CD4-positive, CD25-positive, alpha-beta regulatory T cell (primary cell): ENCODE measurements around the gene PPP2R3B. TPM values are rescaled to one million over a fixed set of nuclear protein-coding genes. Genes with fewer than 3 reads are reported as not detected.

Source experiments
- ATAC-seq, 2 donors: fragments of 150-1000 bp; cut with Tn5 transposase; one replicate each; pipeline ENCODE4 v1.10.0; 2021; ENCODE audit warnings: low read depth in 2 of 2, moderate number of reproducible peaks in 2 of 2, moderate library complexity in 1 of 2
- DNase-seq, 3 donors: peaks; one replicate each; pipeline versions ENCODE4 v3.0.0 to v3.0.0-alpha.2; 2012 to 2022; ENCODE audit warnings: mixed read lengths in 1 of 3
- H3K27ac ChIP-seq: one replicate; pipeline ENCODE4 v1.7.0; 2013; ENCODE audit warnings: mild to moderate bottlenecking, low read length; ENCODE audit not compliant: insufficient read depth, poor library complexity, severe bottlenecking
- H3K27me3 ChIP-seq: one replicate; pipeline ENCODE4 v1.7.0; 2013; ENCODE audit warnings: low read length; ENCODE audit not compliant: control insufficient read depth, insufficient read depth
- H3K36me3 ChIP-seq: one replicate; pipeline ENCODE4 v1.7.0; 2013; ENCODE audit warnings: mild to moderate bottlenecking, low read length, moderate library complexity; ENCODE audit not compliant: control insufficient read depth, insufficient read depth
- H3K4me1 ChIP-seq: 2 replicates; pipeline ENCODE4 v1.7.0; 2013; ENCODE audit warnings: mild to moderate bottlenecking, low read length; ENCODE audit not compliant: insufficient read depth, control insufficient read depth, poor library complexity, severe bottlenecking
- H3K4me3 ChIP-seq: one replicate; pipeline ENCODE4 v1.7.0; 2013; ENCODE audit warnings: low read depth, mild to moderate bottlenecking, low read length, moderate library complexity
- H3K9me3 ChIP-seq, 2 experiments: 1 replicate in 1 of 2; 2 replicates in 1 of 2; pipeline ENCODE4 v1.7.0; 2013; ENCODE audit warnings: low read length in 2 of 2, mild to moderate bottlenecking in 1 of 2, moderate library complexity in 1 of 2; ENCODE audit not compliant: control insufficient read depth in 2 of 2
- H3K27ac Mint-ChIP-seq, 3 donors: one replicate each; pipeline ENCODE4 v1.8.0; 2020 to 2022; ENCODE audit warnings: mild to moderate bottlenecking in 3 of 3, mixed read lengths in 3 of 3, moderate library complexity in 2 of 3
- H3K27me3 Mint-ChIP-seq: one replicate; pipeline ENCODE4 v1.8.0; 2022; ENCODE audit warnings: mild to moderate bottlenecking, mixed read lengths
- H3K36me3 Mint-ChIP-seq: one replicate; pipeline ENCODE4 v1.8.0; 2020; ENCODE audit warnings: mixed read lengths
- H3K4me1 Mint-ChIP-seq, 4 donors: one replicate each; pipeline ENCODE4 v1.8.0; 2020 to 2022; ENCODE audit warnings: mixed read lengths in 4 of 4, mild to moderate bottlenecking in 1 of 4
- H3K4me3 Mint-ChIP-seq, 4 donors: one replicate each; pipeline ENCODE4 v1.8.0; 2020 to 2022; ENCODE audit warnings: mild to moderate bottlenecking in 4 of 4, mixed read lengths in 4 of 4, moderate library complexity in 3 of 4
- H3K9me3 Mint-ChIP-seq, 7 donors: one replicate each; pipeline ENCODE4 v1.8.0; 2020 to 2022; ENCODE audit warnings: mixed read lengths in 7 of 7, mild to moderate bottlenecking in 3 of 7, moderate library complexity in 2 of 7
- polyA plus RNA-seq, 4 donors: library from polyadenylated mRNA; unstranded; fragments of 300-500 nt; fragmentation: Illumina TruSeq; gene quantifications; one replicate each; pipeline ENCODE4 v1.2.3, GENCODE V29; 2021
- total RNA-seq: library from RNA; stranded (reverse); gene quantifications from one replicate; pipeline ENCODE4 v1.2.3, GENCODE V29; 2022

Gene PPP2R3B
- total and polyA plus RNA-seq, 5 donors from 2014 or later = 4.8 to 23.5 (median 8.6) TPM

GRCh38 chrX:350148-350533, 36.6 kb downstream of the PPP2R3B start:
- no peaks in the 10 kb centered on the region for H3K9me3 ChIP-seq
- Mint-ChIP-seq H3K36me3 (peaks cover 6% of the 10 kb centered on the region), H3K9me3 (no peaks in the 10 kb centered on the region), H3K4me1 (peaks cover 0 to 4% (median 2%) of the 10 kb centered on the region in 4 donors), H3K27me3 (no peaks in the 10 kb centered on the region), H3K4me3 (no peak overlapping the region), H3K27ac (no peak overlapping the region)
- H3K27me3 ChIP-seq = no peaks in the 10 kb centered on the region
- no peak overlapping the region for H3K27ac ChIP-seq
- ATAC-seq (no peak), DNase-seq (no peak)
- H3K4me1 ChIP-seq = no peaks in the 10 kb centered on the region
- H3K36me3 ChIP-seq = no peaks in the 10 kb centered on the region
- H3K4me3 ChIP-seq = no peak overlapping the region

GRCh38 chrX:349702-350101, 37.0 kb downstream of the PPP2R3B start:
- no peaks in the 10 kb centered on the region for H3K9me3 Mint-ChIP-seq
- Histone ChIP-seq H3K4me1 (no peaks in the 10 kb centered on the region), H3K27ac (no peak overlapping the region), H3K4me3 (no peak overlapping the region), H3K27me3 (no peaks in the 10 kb centered on the region), H3K36me3 (no peaks in the 10 kb centered on the region), H3K9me3 (no peaks in the 10 kb centered on the region)
- ATAC-seq (no peak), DNase-seq (no peak)
- H3K36me3 Mint-ChIP-seq = peaks cover 4% of the 10 kb centered on the region
- H3K4me3 Mint-ChIP-seq = no peak overlapping the region
- H3K27me3 Mint-ChIP-seq = no peaks in the 10 kb centered on the region
- H3K27ac Mint-ChIP-seq = peak overlapping the region in 1 of 3 donors; percentile 62
- peaks cover 0 to 4% (median 2%) of the 10 kb centered on the region in 4 donors for H3K4me1 Mint-ChIP-seq

- H3K27ac Mint-ChIP-seq = no peak overlapping the region
Measured at GRCh38 chrX:349196-349595, 37.5 kb downstream of the PPP2R3B start.

GRCh38 chrX:348461-349117, 38.1 kb downstream of the PPP2R3B start:
- no peak overlapping the region for H3K27ac Mint-ChIP-seq
- H3K4me3 Mint-ChIP-seq = no peak overlapping the region

More at GRCh38 chrX:349196-349595, 37.5 kb downstream of the PPP2R3B start:
- Mint-ChIP-seq H3K4me3 (no peak overlapping the region), H3K27me3 (no peaks in the 10 kb centered on the region), H3K9me3 (no peaks in the 10 kb centered on the region), H3K36me3 (peaks cover 3% of the 10 kb centered on the region), H3K4me1 (peaks cover 0 to 4% (median 1%) of the 10 kb centered on the region in 4 donors)
- Histone ChIP-seq H3K27ac (no peak overlapping the region), H3K4me1 (no peaks in the 10 kb centered on the region), H3K9me3 (no peaks in the 10 kb centered on the region), H3K4me3 (no peak overlapping the region), H3K27me3 (no peaks in the 10 kb centered on the region), H3K36me3 (no peaks in the 10 kb centered on the region)
- no peak for DNase-seq
- no peak for ATAC-seq

GRCh38 chrX:347351-348117, 39.2 kb downstream of the PPP2R3B start:
- H3K4me3 Mint-ChIP-seq = no peak overlapping the region
- H3K4me1 Mint-ChIP-seq = peaks cover 0 to 4% (median 1%) of the 10 kb centered on the region in 4 donors
- peaks cover 3% of the 10 kb centered on the region for H3K36me3 Mint-ChIP-seq
- Histone ChIP-seq H3K9me3 (no peaks in the 10 kb centered on the region), H3K27ac (no peak overlapping the region), H3K4me1 (no peaks in the 10 kb centered on the region), H3K27me3 (no peaks in the 10 kb centered on the region), H3K4me3 (no peak overlapping the region), H3K36me3 (no peaks in the 10 kb centered on the region)
- H3K27ac Mint-ChIP-seq = no peak overlapping the region
- DNase-seq (no peak), ATAC-seq (no peak)
- no peaks in the 10 kb centered on the region for H3K27me3 Mint-ChIP-seq
- no peaks in the 10 kb centered on the region for H3K9me3 Mint-ChIP-seq

More at GRCh38 chrX:348461-349117, 38.1 kb downstream of the PPP2R3B start:
- Histone ChIP-seq H3K27me3 (no peaks in the 10 kb centered on the region), H3K9me3 (no peaks in the 10 kb centered on the region), H3K4me3 (no peak overlapping the region), H3K27ac (no peak overlapping the region), H3K4me1 (no peaks in the 10 kb centered on the region), H3K36me3 (no peaks in the 10 kb centered on the region)
- Mint-ChIP-seq H3K4me1 (peaks cover 0 to 4% (median 1%) of the 10 kb centered on the region in 4 donors), H3K9me3 (no peaks in the 10 kb centered on the region), H3K36me3 (peaks cover 3% of the 10 kb centered on the region), H3K27me3 (no peaks in the 10 kb centered on the region)
- DNase-seq = no peak
- no peak for ATAC-seq

GRCh38 chrX:346034-346813, 40.5 kb downstream of the PPP2R3B start:
- Mint-ChIP-seq H3K27me3 (no peaks in the 10 kb centered on the region), H3K4me3 (no peak overlapping the region), H3K27ac (no peak overlapping the region), H3K9me3 (no peaks in the 10 kb centered on the region), H3K36me3 (peaks cover 3% of the 10 kb centered on the region), H3K4me1 (peaks cover 0 to 3% (median 1%) of the 10 kb centered on the region in 4 donors)
- DNase-seq (no peak), ATAC-seq (no peak)
- no peak overlapping the region for H3K27ac ChIP-seq
- H3K4me1 ChIP-seq = no peaks in the 10 kb centered on the region
- no peaks in the 10 kb centered on the region for H3K36me3 ChIP-seq
- H3K27me3 ChIP-seq = no peaks in the 10 kb centered on the region
- no peak overlapping the region for H3K4me3 ChIP-seq
- no peaks in the 10 kb centered on the region for H3K9me3 ChIP-seq

- no peak overlapping the region for H3K27ac Mint-ChIP-seq
- H3K27me3 Mint-ChIP-seq = no peaks in the 10 kb centered on the region
- ATAC-seq (no peak), DNase-seq (no peak)
- Histone ChIP-seq H3K4me1 (no peaks in the 10 kb centered on the region), H3K36me3 (no peaks in the 10 kb centered on the region), H3K9me3 (no peaks in the 10 kb centered on the region), H3K27me3 (no peaks in the 10 kb centered on the region), H3K27ac (no peak overlapping the region), H3K4me3 (no peak overlapping the region)
- H3K4me1 Mint-ChIP-seq = peaks cover 0 to 3% (median 1%) of the 10 kb centered on the region in 4 donors
- H3K36me3 Mint-ChIP-seq = peaks cover 3% of the 10 kb centered on the region
- H3K9me3 Mint-ChIP-seq = no peaks in the 10 kb centered on the region
- no peak overlapping the region for H3K4me3 Mint-ChIP-seq
Measured at GRCh38 chrX:345020-345925, 41.4 kb downstream of the PPP2R3B start.
